NCI-H1092 (cell line): Measurements from ENCODE around the gene PPP2R3A.
"Not testable (repeated sequence)": the region's sequence is repeated elsewhere in the genome, so short reads cannot be mapped to it uniquely, and the experiment has no call there.

Experiments used
- DNase-seq: peaks from one replicate; lab custom pipeline; 2025; lab: John Stamatoyannopoulos, UW

The PPP2R3A gene, protein sequence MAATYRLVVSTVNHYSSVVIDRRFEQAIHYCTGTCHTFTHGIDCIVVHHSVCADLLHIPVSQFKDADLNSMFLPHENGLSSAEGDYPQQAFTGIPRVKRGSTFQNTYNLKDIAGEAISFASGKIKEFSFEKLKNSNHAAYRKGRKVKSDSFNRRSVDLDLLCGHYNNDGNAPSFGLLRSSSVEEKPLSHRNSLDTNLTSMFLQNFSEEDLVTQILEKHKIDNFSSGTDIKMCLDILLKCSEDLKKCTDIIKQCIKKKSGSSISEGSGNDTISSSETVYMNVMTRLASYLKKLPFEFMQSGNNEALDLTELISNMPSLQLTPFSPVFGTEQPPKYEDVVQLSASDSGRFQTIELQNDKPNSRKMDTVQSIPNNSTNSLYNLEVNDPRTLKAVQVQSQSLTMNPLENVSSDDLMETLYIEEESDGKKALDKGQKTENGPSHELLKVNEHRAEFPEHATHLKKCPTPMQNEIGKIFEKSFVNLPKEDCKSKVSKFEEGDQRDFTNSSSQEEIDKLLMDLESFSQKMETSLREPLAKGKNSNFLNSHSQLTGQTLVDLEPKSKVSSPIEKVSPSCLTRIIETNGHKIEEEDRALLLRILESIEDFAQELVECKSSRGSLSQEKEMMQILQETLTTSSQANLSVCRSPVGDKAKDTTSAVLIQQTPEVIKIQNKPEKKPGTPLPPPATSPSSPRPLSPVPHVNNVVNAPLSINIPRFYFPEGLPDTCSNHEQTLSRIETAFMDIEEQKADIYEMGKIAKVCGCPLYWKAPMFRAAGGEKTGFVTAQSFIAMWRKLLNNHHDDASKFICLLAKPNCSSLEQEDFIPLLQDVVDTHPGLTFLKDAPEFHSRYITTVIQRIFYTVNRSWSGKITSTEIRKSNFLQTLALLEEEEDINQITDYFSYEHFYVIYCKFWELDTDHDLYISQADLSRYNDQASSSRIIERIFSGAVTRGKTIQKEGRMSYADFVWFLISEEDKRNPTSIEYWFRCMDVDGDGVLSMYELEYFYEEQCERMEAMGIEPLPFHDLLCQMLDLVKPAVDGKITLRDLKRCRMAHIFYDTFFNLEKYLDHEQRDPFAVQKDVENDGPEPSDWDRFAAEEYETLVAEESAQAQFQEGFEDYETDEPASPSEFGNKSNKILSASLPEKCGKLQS (N-terminal part only)

GRCh38 chr3:135965506-135966270 is at the start of gene PPP2R3A:
PPP2R3A (plus strand) TSS chr3:135965728; CDS start chr3:136001499, 35,771 bp downstream.
- peak; percentile 56 for DNase-seq

GRCh38 chr3:135916310-135916709 is 49.2 kb upstream of the PPP2R3A start:
- no peak for DNase-seq

- DNase-seq: no peak
Measured at GRCh38 chr3:135917076-135917475, 48.5 kb upstream of the PPP2R3A start.

DNA sequence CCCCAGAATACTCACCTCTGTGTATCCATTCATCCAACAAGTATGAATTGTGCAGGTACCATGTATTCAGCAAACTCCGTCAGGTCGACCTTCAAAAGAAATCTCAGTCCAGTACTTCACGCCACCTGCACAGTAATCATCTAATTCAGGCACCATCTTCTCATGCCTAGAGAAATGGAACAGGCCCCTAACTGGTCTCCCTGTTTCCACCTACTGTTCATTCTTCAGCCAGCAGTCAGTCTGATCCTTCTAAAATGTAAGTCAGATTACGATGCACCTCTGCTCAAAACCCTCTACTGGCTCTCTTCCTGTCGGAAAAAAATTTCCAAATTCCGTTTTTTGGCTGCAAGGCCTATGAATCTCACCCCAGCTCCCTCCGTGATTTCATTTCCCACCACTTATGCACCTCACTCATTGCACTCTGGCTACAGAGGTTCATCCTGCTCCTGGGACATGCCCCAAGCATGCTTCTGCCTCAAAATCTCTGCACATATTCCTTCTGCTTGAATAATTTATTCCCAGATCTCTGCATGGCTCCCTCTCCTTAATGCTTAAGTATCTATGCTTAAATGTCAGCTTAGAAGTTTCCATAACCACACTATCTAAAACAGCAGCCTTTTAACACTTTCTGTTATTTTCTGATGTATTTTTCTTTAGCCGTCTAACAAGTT is 47.5 kb upstream of the PPP2R3A start:
- DNase-seq: no peak

- no peak for DNase-seq
Measured at GRCh38 chr3:135918600-135918999, 46.9 kb upstream of the PPP2R3A start.

DNA sequence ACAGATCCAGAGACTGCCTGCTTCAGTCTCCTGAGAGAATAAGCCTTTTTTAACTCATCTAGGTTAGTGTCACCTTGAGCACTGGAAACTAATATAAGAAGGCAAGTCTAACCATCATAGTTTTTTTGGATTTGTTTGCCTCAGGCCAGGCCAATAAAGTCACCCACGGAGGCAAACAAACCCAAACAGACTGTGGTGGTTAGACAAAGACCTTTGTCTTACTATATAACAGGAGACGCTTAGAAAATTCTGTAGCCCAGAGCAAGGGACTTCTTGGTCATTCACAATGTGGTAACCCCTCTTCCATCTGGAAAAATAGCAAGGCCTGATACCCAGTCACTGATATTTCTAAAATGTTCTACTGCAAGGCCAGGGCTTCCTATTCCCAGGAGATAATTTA is 45.3 kb upstream of the PPP2R3A start:
- DNase-seq: no peak

- no peak for DNase-seq
Measured at GRCh38 chr3:135922903-135923250, 42.7 kb upstream of the PPP2R3A start.

DNA sequence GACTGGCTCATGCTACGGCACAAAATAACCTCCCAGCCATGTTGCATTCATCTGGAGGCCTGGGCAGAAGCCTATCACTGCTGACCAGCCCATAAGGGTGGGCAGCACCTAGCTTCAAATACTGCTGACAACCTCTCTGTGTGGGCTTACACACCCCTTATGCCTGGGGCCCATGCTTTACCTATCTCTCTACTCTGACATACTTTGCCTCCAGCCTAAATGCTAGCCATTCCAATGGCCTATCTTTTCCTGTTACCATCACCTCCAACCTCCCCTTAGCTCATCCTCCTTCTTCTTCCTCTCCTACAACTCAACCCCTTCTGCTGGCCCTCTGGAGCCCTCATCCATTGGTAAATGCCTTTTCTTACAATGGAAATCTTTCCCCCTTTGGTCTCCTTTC is 41.0 kb upstream of the PPP2R3A start:
- DNase-seq: no peak

GRCh38 chr3:135926664-135927063 is 38.9 kb upstream of the PPP2R3A start:
- DNase-seq: no peak

DNA sequence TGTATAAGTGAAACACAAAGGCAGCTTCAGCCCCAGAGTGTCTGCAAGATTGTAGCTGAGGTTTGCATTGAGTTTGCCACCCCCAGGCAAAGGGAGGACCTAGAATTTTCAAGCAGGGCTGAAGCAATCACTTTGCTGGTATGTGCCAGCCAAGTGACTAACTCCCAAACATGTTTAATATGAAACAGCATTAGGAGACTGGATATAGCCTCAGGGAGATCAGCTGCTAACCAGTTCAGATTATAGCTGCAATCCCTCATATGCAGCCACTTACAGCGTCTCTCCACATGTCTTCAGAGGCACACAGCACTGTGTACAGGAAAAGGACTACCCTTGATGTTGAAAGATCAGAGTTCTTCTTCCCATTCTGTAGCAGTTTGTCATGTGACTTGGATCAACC is 38.4 kb upstream of the PPP2R3A start:
- no peak for DNase-seq

DNA sequence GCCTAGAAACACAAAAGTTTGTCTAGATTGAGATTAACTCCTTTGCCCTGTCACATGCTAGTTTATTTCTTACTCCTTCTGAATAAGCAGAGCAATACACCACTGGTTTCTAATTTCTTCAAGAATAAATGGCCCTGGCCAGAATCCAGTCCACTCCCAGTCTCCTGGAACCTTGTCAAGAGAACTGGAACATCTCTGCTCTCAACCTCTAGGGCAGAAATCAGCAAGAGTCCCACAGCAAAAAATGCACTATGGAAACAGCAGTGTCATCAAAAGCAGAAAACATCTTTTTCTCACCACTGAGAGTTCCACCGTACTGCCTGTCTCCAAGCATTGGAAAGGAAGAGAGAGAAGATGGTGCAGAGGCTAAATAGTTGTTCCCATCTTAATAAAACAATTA is 35.9 kb upstream of the PPP2R3A start:
- no peak for DNase-seq

DNA sequence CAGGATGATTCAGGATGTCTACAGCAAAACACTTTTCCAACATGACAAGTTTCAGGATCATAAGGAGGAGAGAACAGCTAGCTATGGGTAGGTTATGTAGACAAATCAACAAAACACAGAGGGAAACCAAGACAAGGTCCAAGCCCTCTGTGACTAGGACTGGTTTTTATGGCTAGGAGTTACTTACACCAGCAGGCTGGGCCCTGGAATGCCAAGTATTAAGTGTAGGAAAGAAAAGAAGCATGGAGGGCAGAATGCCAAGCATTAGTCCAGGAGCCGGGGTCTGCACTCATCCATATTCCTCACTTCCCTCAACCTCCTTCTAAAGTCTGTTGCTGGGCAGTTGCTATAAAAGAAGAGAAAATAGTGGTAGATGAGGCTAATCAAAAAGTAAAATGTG is 35.3 kb upstream of the PPP2R3A start:
- no peak for DNase-seq

- DNase-seq: not testable (repeated sequence)
Measured at GRCh38 chr3:135935171-135935570, 30.4 kb upstream of the PPP2R3A start.

DNA sequence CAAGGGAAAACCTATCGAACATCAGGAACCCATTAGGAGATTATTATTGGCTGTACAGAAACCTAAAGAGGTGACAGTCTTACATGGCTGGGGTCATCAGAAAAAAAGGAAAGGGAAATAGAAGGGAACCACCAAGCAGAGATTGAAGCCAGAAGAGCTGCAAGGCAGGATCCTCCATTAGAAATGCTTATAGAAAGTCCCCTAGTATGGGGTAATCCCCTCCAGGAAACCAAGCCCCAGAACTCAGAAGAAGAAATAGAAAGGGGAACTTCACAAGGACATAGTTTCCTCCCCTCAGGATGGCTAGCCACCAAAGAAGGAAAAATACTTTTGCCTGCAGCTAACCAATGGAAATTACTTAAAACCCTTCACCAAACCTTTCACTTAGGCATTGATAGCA is 27.8 kb upstream of the PPP2R3A start:
- not testable (repeated sequence) for DNase-seq

DNA sequence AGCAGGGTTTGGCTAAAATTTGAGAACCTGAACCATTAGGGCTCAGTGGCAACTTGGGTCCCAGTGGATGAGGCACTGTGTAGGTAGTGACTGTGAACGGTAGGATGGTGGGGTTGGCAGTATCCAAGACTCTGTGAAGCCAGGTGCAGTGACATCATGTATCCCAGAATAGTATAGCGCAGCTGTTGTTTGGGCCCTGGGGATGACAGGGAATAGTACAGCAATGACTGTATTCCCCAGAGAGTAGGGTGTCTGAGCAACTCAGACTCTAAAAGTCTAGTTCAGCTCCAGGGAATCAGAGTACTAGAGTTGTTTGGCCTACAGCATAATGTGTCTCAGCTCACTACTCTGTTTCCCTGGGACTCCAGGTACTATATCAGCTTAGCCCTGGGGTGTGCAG is 20.7 kb upstream of the PPP2R3A start:
- no peak for DNase-seq

- DNase-seq: no peak
Measured at GRCh38 chr3:135950941-135951340, 14.6 kb upstream of the PPP2R3A start.

DNA sequence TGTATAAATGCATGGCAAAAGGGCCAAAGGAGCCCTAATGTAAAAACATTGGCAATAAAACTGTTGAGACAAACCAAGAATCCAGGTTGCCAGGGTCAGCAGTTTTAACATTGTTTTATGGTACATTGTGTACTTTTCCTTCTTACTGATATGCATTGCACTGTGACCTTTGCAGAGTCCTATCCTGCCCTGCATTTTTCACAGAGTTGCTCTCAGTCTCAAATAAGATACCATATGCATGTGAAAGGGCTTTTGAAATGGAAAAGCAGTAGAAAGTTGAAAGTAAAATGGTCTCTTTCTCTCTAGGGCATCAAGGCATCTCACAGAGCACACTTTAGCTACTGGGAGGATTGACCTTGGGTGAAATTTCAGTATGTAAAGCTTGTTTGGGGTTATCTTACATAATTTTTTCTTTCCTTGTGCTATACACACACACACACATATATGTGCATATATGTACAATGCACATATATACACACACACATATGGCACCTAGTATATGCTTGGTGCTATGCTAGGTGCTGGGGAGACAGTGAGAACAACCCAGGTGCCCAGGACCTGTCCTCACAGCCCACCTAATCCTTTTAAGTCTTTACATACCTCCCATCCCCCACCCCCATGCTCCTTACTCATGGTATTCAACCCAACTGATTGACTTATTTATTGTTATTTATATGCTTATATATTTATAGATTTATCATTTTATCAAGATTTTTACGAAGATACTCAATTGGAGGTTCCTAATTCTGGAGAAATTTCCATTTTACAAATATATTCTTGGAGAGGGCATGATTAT is 1.2 kb upstream of the PPP2R3A start:
- no peak for DNase-seq

DNA sequence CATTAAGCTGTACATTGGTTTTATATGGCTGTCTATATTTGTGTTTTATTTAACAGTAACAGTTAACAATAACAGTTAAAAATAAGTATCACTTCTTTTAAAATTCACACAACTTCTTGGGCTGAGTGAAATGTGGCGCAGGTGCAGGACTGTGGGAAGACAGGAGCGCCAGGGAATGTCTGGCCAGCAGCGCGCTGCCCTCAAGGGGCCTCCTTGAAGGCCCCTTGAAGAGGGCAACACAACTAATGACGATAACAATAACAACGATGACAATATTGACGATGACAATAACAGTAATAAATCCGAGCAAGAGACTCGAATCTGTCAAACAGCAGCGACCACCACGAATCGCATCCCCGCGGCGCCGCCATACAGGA is 411 bp upstream of the PPP2R3A start:
- no peak for DNase-seq

DNA sequence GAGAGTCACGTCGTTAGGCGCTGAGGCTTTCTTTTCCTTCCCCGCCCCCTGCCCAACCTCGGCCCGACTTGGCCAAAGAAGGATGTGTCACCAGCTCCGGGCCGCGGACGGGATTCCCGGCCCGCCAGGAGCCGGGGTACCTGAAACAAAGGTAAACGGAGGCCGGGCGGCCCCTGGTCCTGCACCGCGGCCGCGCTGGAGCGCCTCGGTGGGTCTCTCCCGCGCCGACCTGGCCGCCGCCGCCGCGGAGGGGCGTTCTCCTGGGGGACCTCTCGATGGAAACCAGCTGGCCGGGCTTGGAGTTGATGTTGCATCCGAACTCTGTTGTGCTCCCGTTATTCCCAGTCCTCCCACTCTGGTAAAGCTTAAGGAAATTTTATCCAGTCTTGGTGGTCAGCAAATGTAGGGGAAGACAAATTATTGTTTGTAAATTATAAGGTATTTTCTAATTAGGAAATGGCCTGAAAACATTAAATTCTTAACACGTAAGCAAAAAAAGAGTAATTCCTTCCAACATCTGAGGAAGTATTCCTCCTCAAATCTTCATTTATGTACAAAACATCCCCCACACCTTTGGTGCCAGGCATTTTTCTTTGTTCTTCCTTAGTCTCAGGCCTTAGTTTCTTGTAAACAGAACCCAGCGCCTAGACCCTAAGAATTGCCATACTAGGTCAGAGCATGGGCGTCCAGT is 888 bp downstream of the PPP2R3A start:
- DNase-seq: peak; percentile 2

DNA sequence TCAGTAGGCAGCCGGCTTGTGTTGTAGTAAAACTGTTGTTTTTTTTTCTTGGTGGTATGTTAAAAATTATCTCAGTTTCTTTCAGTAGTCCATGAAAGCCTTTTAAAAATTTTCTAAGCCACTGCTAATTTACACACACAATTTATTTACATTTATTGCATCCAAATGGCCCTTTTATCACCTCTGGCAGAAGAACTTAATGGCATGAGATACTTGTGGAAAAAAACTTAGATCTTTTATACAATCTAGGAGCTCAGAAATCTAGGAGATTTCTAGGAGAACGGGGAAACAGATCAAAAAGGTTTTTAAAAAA is 1.4 kb downstream of the PPP2R3A start:
- no peak for DNase-seq
